Measurements from ENCODE around the gene CCSAP. TPM values are rescaled to one million over a fixed set of nuclear protein-coding genes. Genes with fewer than 3 reads are reported as not detected.

The CCSAP gene
- total and polyA plus RNA-seq, 2 of the 13 experiments (the other 11 are each of a cell fraction or from before 2014, with no cell fraction given): 3.7 to 9.0 TPM

- ATAC-seq (no peak), FAIRE-seq (no peak), DNase-seq (ENCODE audit: low spot score) (no peak)
- ChIA-PET POLR2A (no interaction called here), CTCF (ENCODE audit: low intra/inter-chr PET ratio, low total read pairs) (no interaction called here)
- in situ Hi-C loops (cut with HindIII; ENCODE audit: extremely low pct_ligation_motif_present, low pct_unique_long_range_greater_than_20kb): no loop called here
- Histone ChIP-seq H2AFZ (ENCODE audit: low read length) (no peak overlapping the region), H3K4me2 (ENCODE audit: low read depth, low read length) (no peak overlapping the region), H3K79me2 (ENCODE audit: insufficient read depth, low read length) (no peaks in the 10 kb centered on the region), H3K9me3 (ENCODE audit: low read length) (no peaks in the 10 kb centered on the region), H3K4me1 (ENCODE audit: insufficient read depth, low read length) (no peaks in the 10 kb centered on the region), H3K27me3 (ENCODE audit: control insufficient read depth in 1 of 2, insufficient read depth in 2 of 2, low read length in 2 of 2) (peaks cover 0 to 26% of the 10 kb centered on the region in 2 experiments; a peak in 2 of 5 replicates), H3K27ac (ENCODE audit: extremely low read length, insufficient read depth, low read length) (no peak overlapping the region), H3K36me3 (replicated peaks in 1 of 2; ENCODE audit: control insufficient read depth in 1 of 2, insufficient read depth in 2 of 2, low read length in 2 of 2) (no peaks in the 10 kb centered on the region), H3K4me3 (replicated peaks in 1 of 3; ENCODE audit: insufficient read depth in 1 of 3, low read depth in 2 of 3, low read length in 3 of 3) (no peak overlapping the region), H4K20me1 (ENCODE audit: insufficient read depth, low read length) (no peaks in the 10 kb centered on the region), H3K9ac (ENCODE audit: insufficient read depth, low read depth, low read length) (no peak overlapping the region)
- WGBS (ENCODE audit: low lambda C conversion rate): 59% methylated on average over 6 of the region's 6 CpGs
- BruUV-seq (replicated peaks): no TSS peak
- TF ChIP-seq TGIF2 (CRISPR knock-in tag; IDR thresholded peaks at IDR 0.05) (no peak), GPN1 (CRISPR knock-in tag; IDR thresholded peaks at IDR 0.05; ENCODE audit: borderline replicate concordance) (no peak), ARNT (IDR thresholded peaks at IDR 0.05) (no peak), MTERF4 (CRISPR knock-in tag; IDR thresholded peaks at IDR 0.05) (no peak)
- intact Hi-C loops (cut with micrococcal nuclease; ENCODE audit: unreplicated experiment): no loop called here
Observed at GRCh38 chr1:229363723-229364122, 20.9 kb upstream of the CCSAP start.

DNA sequence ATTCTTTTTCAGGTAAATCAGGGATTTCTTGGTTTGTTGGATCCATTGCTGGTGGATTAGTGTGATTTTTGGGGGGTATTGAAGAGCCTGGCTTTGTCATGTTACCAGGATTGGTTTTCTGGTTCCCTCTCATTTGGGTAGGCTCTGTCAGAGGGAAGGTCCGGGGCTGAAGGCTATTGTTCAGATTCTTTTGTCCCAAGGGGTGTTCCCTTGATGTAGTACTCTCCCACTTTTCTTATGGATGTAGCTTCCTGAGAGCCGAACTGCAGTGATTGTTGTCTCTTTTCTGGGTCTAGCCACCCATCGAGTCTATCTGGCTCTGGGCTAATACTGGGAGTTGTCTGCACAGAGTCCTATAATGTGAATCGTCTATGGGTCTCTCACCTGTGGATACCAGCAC, 17.6 kb upstream of the CCSAP start:
- BruUV-seq (replicated peaks): no TSS peak
- 5% methylated on average over 4 of the region's 4 CpGs for WGBS (ENCODE audit: low lambda C conversion rate)
- ATAC-seq (no peak), DNase-seq (ENCODE audit: low spot score) (no peak), FAIRE-seq (no peak)
- intact Hi-C loops (cut with micrococcal nuclease; ENCODE audit: unreplicated experiment): no loop called here
- Histone ChIP-seq H3K4me2 (ENCODE audit: low read depth, low read length) (no peak overlapping the region), H3K36me3 (replicated peaks in 1 of 2; ENCODE audit: control insufficient read depth in 1 of 2, insufficient read depth in 2 of 2, low read length in 2 of 2) (no peaks in the 10 kb centered on the region), H3K9me3 (ENCODE audit: low read length) (no peaks in the 10 kb centered on the region), H3K27me3 (ENCODE audit: control insufficient read depth in 1 of 2, insufficient read depth in 2 of 2, low read length in 2 of 2) (peaks cover 0 to 26% of the 10 kb centered on the region in 2 experiments; a peak in 1 of 5 replicates), H3K4me1 (ENCODE audit: insufficient read depth, low read length) (no peaks in the 10 kb centered on the region), H4K20me1 (ENCODE audit: insufficient read depth, low read length) (no peaks in the 10 kb centered on the region), H3K79me2 (ENCODE audit: insufficient read depth, low read length) (no peaks in the 10 kb centered on the region), H3K27ac (ENCODE audit: extremely low read length, insufficient read depth, low read length) (no peak overlapping the region), H2AFZ (ENCODE audit: low read length) (no peak overlapping the region), H3K9ac (ENCODE audit: insufficient read depth, low read depth, low read length) (no peak overlapping the region), H3K4me3 (replicated peaks in 1 of 3; ENCODE audit: insufficient read depth in 1 of 3, low read depth in 2 of 3, low read length in 3 of 3) (no peak overlapping the region)
- in situ Hi-C loops (cut with HindIII; ENCODE audit: extremely low pct_ligation_motif_present, low pct_unique_long_range_greater_than_20kb): no loop called here
- ChIA-PET POLR2A (no interaction called here), CTCF (ENCODE audit: low intra/inter-chr PET ratio, low total read pairs) (no interaction called here)
- TF ChIP-seq MTF1 (CRISPR knock-in tag; IDR thresholded peaks at IDR 0.05): no peak
